ENCODE results near the gene CCL1. TPM values are rescaled to one million over a fixed set of nuclear protein-coding genes. Genes with fewer than 3 reads are reported as not detected.

CCL1 gene
- total and polyA plus RNA-seq, 9 of the 15 experiments (the other 6 are each of a cell fraction or from before 2014, with no cell fraction given), result 0.45 TPM; not detected in 8

DNA sequence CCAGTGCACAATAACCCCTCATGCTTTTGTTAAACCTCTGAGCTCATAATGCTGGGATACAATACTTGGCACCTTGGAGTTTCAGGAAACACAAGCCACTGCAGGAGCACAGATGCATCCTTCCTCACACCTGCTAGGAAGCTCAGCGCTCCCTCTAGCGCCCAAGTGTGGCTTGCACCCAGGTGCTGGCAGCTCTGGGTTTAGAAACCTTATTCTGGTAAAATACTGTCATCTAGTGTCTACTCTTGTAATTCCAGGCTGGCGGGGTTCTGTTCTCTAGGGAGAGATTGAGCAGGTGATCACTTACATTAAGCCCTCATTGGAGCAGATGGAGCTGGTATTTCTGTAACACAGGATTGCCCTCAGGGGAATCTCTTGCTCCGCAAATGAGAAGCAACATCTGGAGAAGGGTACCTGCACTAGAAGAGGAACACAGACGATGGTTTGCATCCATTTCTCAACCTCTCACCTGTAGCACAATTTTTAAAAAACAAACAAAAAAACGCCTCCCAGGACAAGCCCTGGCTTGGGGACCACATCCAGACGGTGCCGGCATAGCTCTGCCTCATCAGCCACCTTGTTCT lies 1.5 kb downstream of the CCL1 start:
- CTCF ChIA-PET (ENCODE audit: low intra/inter-chr PET ratio), result interaction anchor here (0.6 to 10.2 kb wide), 9 partner anchors 30 to 636 kb away, joined by 3 to 214 read pairs (median 4); no protein-coding TSS in a partner anchor
- peak; percentile 99 for ATAC-seq
- H2AFZ ChIP-seq (ENCODE audit: low read depth, low read length), result no peak overlapping the region
- no peaks in the 10 kb centered on the region for H3K79me2 ChIP-seq (ENCODE audit: control insufficient read depth, insufficient read depth, low read length)
- H3K4me2 ChIP-seq (ENCODE audit: insufficient read depth, low read length), result no peak overlapping the region
- POLR2A ChIA-PET, result interaction anchor here (0.6 to 1.6 kb wide), 3 partner anchors 62 to 159 kb away, joined by 3 to 6 read pairs (median 4); no protein-coding TSS in a partner anchor
- DNase-seq (ENCODE audit: extremely low read depth in 1 of 4, low spot score in 3 of 4), result peak; percentile 83 to 88 (median 86)
- H3K4me1 ChIP-seq (replicated peaks in 1 of 2; ENCODE audit: control insufficient read depth in 2 of 2, insufficient read depth in 2 of 2, low read length in 2 of 2), result no peaks in the 10 kb centered on the region; a peak in 1 of 5 replicates
- no peak overlapping the region for H3K9ac ChIP-seq (ENCODE audit: insufficient read depth in 1 of 2, low read depth in 2 of 2, low read length in 2 of 2)
- no peaks in the 10 kb centered on the region for H3K9me1 ChIP-seq (ENCODE audit: control insufficient read depth, insufficient read depth, low read length)
- H4K20me1 ChIP-seq (replicated peaks; ENCODE audit: control insufficient read depth, insufficient read depth, low read length), result no peaks in the 10 kb centered on the region
- H3K36me3 ChIP-seq (ENCODE audit: control insufficient read depth, insufficient read depth, low read length), result no peaks in the 10 kb centered on the region
- intact Hi-C loops (cut with micrococcal nuclease) (loop anchor here (1.0 to 5.0 kb wide), 2 partner anchors 44 to 161 kb away; partner anchors contain the start of gene CCL8), in situ Hi-C loops (cut with MboI) (loop anchor here (5.0 kb wide), 1 partner anchor 159 kb away; no protein-coding TSS in a partner anchor)
- BruUV-seq (replicated peaks), result no TSS peak
- FAIRE-seq, result peak; percentile 97
- no peaks in the 10 kb centered on the region for H3K9me3 ChIP-seq (replicated peaks; ENCODE audit: control insufficient read depth, insufficient read depth, low read depth, low read length)
- no peak overlapping the region for H3K4me3 ChIP-seq
- WGBS (ENCODE audit: insufficient coverage, low coverage, missing lambda C conversion rate), result 3% methylated on average over 8 of the region's 8 CpGs
- no peak overlapping the region for H3K27ac ChIP-seq (ENCODE audit: extremely low read depth, low read depth, low read length)
- H3K27me3 ChIP-seq (ENCODE audit: control insufficient read depth in 2 of 2, insufficient read depth in 2 of 2, low read length in 2 of 2), result no peaks in the 10 kb centered on the region
- TF ChIP-seq, protein P1, sequence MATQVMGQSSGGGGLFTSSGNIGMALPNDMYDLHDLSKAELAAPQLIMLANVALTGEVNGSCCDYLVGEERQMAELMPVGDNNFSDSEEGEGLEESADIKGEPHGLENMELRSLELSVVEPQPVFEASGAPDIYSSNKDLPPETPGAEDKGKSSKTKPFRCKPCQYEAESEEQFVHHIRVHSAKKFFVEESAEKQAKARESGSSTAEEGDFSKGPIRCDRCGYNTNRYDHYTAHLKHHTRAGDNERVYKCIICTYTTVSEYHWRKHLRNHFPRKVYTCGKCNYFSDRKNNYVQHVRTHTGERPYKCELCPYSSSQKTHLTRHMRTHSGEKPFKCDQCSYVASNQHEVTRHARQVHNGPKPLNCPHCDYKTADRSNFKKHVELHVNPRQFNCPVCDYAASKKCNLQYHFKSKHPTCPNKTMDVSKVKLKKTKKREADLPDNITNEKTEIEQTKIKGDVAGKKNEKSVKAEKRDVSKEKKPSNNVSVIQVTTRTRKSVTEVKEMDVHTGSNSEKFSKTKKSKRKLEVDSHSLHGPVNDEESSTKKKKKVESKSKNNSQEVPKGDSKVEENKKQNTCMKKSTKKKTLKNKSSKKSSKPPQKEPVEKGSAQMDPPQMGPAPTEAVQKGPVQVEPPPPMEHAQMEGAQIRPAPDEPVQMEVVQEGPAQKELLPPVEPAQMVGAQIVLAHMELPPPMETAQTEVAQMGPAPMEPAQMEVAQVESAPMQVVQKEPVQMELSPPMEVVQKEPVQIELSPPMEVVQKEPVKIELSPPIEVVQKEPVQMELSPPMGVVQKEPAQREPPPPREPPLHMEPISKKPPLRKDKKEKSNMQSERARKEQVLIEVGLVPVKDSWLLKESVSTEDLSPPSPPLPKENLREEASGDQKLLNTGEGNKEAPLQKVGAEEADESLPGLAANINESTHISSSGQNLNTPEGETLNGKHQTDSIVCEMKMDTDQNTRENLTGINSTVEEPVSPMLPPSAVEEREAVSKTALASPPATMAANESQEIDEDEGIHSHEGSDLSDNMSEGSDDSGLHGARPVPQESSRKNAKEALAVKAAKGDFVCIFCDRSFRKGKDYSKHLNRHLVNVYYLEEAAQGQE (IDR thresholded peaks at IDR 0.05; ENCODE audit: borderline replicate concordance), result peak; percentile 96
- TF ChIP-seq, protein P1 (CRISPR knock-in tag; IDR thresholded peaks at IDR 0.05; ENCODE audit: low read depth), result no peak
- TF ChIP-seq MYC (IDR thresholded peaks at IDR 0.05; ENCODE audit: low read depth, low read length) (peak; percentile 23; the same call in 1 of the 2 replicates), MYC (CRISPR knock-in tag; IDR thresholded peaks at IDR 0.05; ENCODE audit: borderline replicate concordance, low read depth) (no peak), CREM (IDR thresholded peaks at IDR 0.05; ENCODE audit: low read depth) (0 out of 2 replicates have a peak, but pooled peaks have one; percentile 13), ZFP36 (IDR thresholded peaks at IDR 0.05; ENCODE audit: low read depth, low read length, partially characterized antibody) (peak; percentile 29), XRCC5 (IDR thresholded peaks at IDR 0.05; ENCODE audit: low read depth, low read length) (peak; percentile 83), JUND (IDR thresholded peaks at IDR 0.05; ENCODE audit: borderline replicate concordance, low read depth, low read length) (peak; percentile 50; the same call in 1 of the 2 replicates), JUND (tag; IDR thresholded peaks at IDR 0.05; ENCODE audit: borderline replicate concordance, low read depth, low read length) (no peak; the same call in 2 of the 3 replicates), TEAD4 (IDR thresholded peaks at IDR 0.05; ENCODE audit: low read length) (0 out of 2 replicates have a peak, but pooled peaks have one; percentile 15), TEAD4 (CRISPR knock-in tag; IDR thresholded peaks at IDR 0.05; ENCODE audit: borderline replicate concordance) (no peak), GTF2A2 (tag; IDR thresholded peaks at IDR 0.05) (no peak), STAG1 (CRISPR knock-in tag; IDR thresholded peaks at IDR 0.05; ENCODE audit: borderline replicate concordance) (peak; percentile 76; the same call in 1 of the 2 replicates)
- TF ChIP-seq, protein P2, sequence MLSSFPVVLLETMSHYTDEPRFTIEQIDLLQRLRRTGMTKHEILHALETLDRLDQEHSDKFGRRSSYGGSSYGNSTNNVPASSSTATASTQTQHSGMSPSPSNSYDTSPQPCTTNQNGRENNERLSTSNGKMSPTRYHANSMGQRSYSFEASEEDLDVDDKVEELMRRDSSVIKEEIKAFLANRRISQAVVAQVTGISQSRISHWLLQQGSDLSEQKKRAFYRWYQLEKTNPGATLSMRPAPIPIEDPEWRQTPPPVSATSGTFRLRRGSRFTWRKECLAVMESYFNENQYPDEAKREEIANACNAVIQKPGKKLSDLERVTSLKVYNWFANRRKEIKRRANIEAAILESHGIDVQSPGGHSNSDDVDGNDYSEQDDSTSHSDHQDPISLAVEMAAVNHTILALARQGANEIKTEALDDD (IDR thresholded peaks at IDR 0.05), result no peak

Data from K562 (cell line).